GM23338 (cell line): ENCODE measurements around the gene MAP3K6. TPM values are rescaled to one million over a fixed set of nuclear protein-coding genes. Genes with fewer than 3 reads are reported as not detected.

Source experiments
- ATAC-seq: fragments of 200-7000 bp; cut with Tn5 transposase; 3 replicates; pipeline ENCODE4 v1.9.1; 2020
- DNase-seq: peaks from one replicate; pipeline ENCODE4 v3.0.0-alpha.2; 2015; ENCODE audit warnings: low spot score
- H2AFZ ChIP-seq: fragments of 200-600 bp; sonication (generic); 2 replicates; pipeline ENCODE4 v1.8.0; 2016; ENCODE audit warnings: antibody characterized with exemption, mild to moderate bottlenecking, moderate library complexity
- H3F3A ChIP-seq: fragments of 200-600 bp; sonication (generic); replicated peaks from 2 replicates; pipeline ENCODE4 v1.8.0; 2017; ENCODE audit warnings: antibody characterized with exemption, mixed run types, low read depth
- H3K27ac ChIP-seq: fragments of 200-600 bp; sonication (generic); 2 replicates; pipeline ENCODE4 v1.6.1; 2016; ENCODE audit warnings: low read depth
- H3K27me3 ChIP-seq: fragments of 200-600 bp; sonication (generic); 2 replicates; pipeline ENCODE4 v1.8.0; 2016; ENCODE audit warnings: mild to moderate bottlenecking, mixed run types, moderate library complexity; ENCODE audit not compliant: insufficient read depth
- H3K36me3 ChIP-seq: fragments of 200-600 bp; sonication (generic); 2 replicates; pipeline ENCODE4 v1.8.0; 2016; ENCODE audit warnings: mild to moderate bottlenecking; ENCODE audit not compliant: insufficient read depth
- H3K4me1 ChIP-seq: fragments of 200-600 bp; sonication (generic); 2 replicates; pipeline ENCODE4 v1.8.0; 2016; ENCODE audit warnings: mild to moderate bottlenecking, moderate library complexity; ENCODE audit not compliant: insufficient read depth
- H3K4me2 ChIP-seq: fragments of 200-600 bp; sonication (generic); 2 replicates; pipeline ENCODE4 v1.7.1; 2017; ENCODE audit warnings: mixed run types
- H3K4me3 ChIP-seq: fragments of 200-600 bp; sonication (generic); 2 replicates; pipeline ENCODE4 v1.6.1; 2016; ENCODE audit warnings: mixed run types
- H3K79me2 ChIP-seq: fragments of 200-600 bp; sonication (generic); replicated peaks from 2 replicates; pipeline ENCODE4 v1.8.0; 2017; ENCODE audit warnings: mild to moderate bottlenecking; ENCODE audit not compliant: insufficient read depth
- H3K9me2 ChIP-seq: fragments of 200-600 bp; sonication (generic); 2 replicates; pipeline ENCODE4 v1.8.0; 2017; ENCODE audit not compliant: insufficient read depth
- H4K20me1 ChIP-seq: fragments of 200-600 bp; sonication (generic); replicated peaks from 2 replicates; pipeline ENCODE4 v1.8.0; 2017; ENCODE audit warnings: mild to moderate bottlenecking; ENCODE audit not compliant: insufficient read depth
- H3K27ac Mint-ChIP-seq: 2 replicates; pipeline ENCODE4 v1.8.0; 2020; ENCODE audit warnings: inconsistent platforms, mild to moderate bottlenecking, moderate library complexity, mixed read lengths
- H3K27me3 Mint-ChIP-seq: 3 replicates; pipeline ENCODE4 v1.8.0; 2022; ENCODE audit warnings: low read depth, mild to moderate bottlenecking, moderate library complexity, mixed read lengths, inconsistent platforms; ENCODE audit not compliant: insufficient read depth, poor library complexity
- H3K36me3 Mint-ChIP-seq: 3 replicates; pipeline ENCODE4 v1.8.0; 2021; ENCODE audit warnings: low read depth, mild to moderate bottlenecking, inconsistent platforms, moderate library complexity, mixed read lengths
- H3K4me1 Mint-ChIP-seq: 3 replicates; pipeline ENCODE4 v1.8.0; 2020; ENCODE audit warnings: mild to moderate bottlenecking, inconsistent platforms, mixed read lengths
- H3K4me3 Mint-ChIP-seq: 3 replicates; pipeline ENCODE4 v1.8.0; 2021; ENCODE audit warnings: moderate library complexity, mild to moderate bottlenecking, inconsistent platforms, mixed read lengths
- H3K9me3 Mint-ChIP-seq: 3 replicates; pipeline ENCODE4 v1.8.0; 2020; ENCODE audit warnings: moderate library complexity, mild to moderate bottlenecking, inconsistent platforms, mixed read lengths
- CREB1 ChIP-seq: fragments of 250-450 bp; sonication (Bioruptor Pico); IDR thresholded peaks from 2 replicates; pipeline ENCODE4 v1.5.0; 2020; ENCODE audit warnings: low read depth, mild to moderate bottlenecking, moderate library complexity
- ETS1 ChIP-seq: IDR thresholded peaks from 2 replicates; pipeline ENCODE4 v1.6.1; 2016; ENCODE audit warnings: antibody characterized with exemption
- JUNB ChIP-seq: IDR thresholded peaks from one replicate; pipeline ENCODE4 v1.6.1; 2016; ENCODE audit warnings: antibody characterized with exemption; ENCODE audit not compliant: unreplicated experiment
- ZNF114 ChIP-seq: fragments of 250-450 bp; sonication (Bioruptor Pico); IDR thresholded peaks from 2 replicates; pipeline ENCODE4 v1.5.0; 2020; ENCODE audit warnings: mild to moderate bottlenecking, moderate library complexity
- ZNF462 ChIP-seq: fragments of 250-450 bp; sonication (Bioruptor Pico); IDR thresholded peaks from 2 replicates; pipeline ENCODE4 v1.5.0; 2020; ENCODE audit warnings: mild to moderate bottlenecking, moderate library complexity
- polyA plus RNA-seq: library from polyadenylated mRNA; unstranded; fragments of >200 nt; fragmentation: Nextera tagmentation; extraction: Ambion mirVana; gene quantifications from 2 replicates; pipeline ENCODE4 v1.2.1, GENCODE V29; 2016
- total RNA-seq: library from RNA; depleted of rRNA; stranded (reverse); fragments of >200 nt; shearing (Covaris generic); gene quantifications from 2 replicates; pipeline ENCODE4 v1.2.3, GENCODE V29; 2014

MAP3K6 gene
- total and polyA plus RNA-seq, 2 experiments from 2014 or later: 8.2 to 10.6 TPM

- H3K27ac Mint-ChIP-seq: no peak overlapping the region
- TF ChIP-seq ZNF114 (CRISPR knock-in tag) (no peak), JUNB (no peak), CREB1 (CRISPR knock-in tag) (no peak), ETS1 (no peak), ZNF462 (no peak)
- H3K9me3 Mint-ChIP-seq: no peaks in the 10 kb centered on the region; the same call in 1 of the 3 replicates
- Histone ChIP-seq H2AFZ (no peak overlapping the region), H3K36me3 (no peaks in the 10 kb centered on the region), H4K20me1 (no peaks in the 10 kb centered on the region; the same call in 1 of the 2 replicates), H3K27me3 (peaks cover 8% of the 10 kb centered on the region; the same call in 1 of the 2 replicates), H3K4me1 (peaks cover 18% of the 10 kb centered on the region; the same call in 1 of the 2 replicates), H3K4me3 (no peak overlapping the region), H3K4me2 (no peak overlapping the region), H3K27ac (no peak overlapping the region), H3K9me2 (no peaks in the 10 kb centered on the region), H3F3A (peaks cover 12% of the 10 kb centered on the region; the same call in 1 of the 2 replicates), H3K79me2 (peaks cover 7% of the 10 kb centered on the region)
- H3K4me1 Mint-ChIP-seq: peaks cover 27% of the 10 kb centered on the region
- ATAC-seq (no peak), DNase-seq (no peak)
- no peak overlapping the region for H3K4me3 Mint-ChIP-seq
- H3K27me3 Mint-ChIP-seq: peaks cover 27% of the 10 kb centered on the region
- H3K36me3 Mint-ChIP-seq: peaks cover 9% of the 10 kb centered on the region
Observed at GRCh38 chr1:27346357-27346756, 20.4 kb downstream of the MAP3K6 start.
